Vagina (tissue), 2 donors: ENCODE data around the gene CDKL1.

Experiments
- CTCF ChIP-seq, 3 experiments: fragments of 450-650 bp in 2 of 3; fragments of 200-600 bp in 1 of 3; sonication (generic) in 1 of 3; IDR thresholded peaks; one replicate each; pipeline ENCODE4 v1.5.1; 2017 to 2019; ENCODE audit warnings: antibody characterized with exemption in 3 of 3, mild to moderate bottlenecking in 2 of 3, moderate library complexity in 2 of 3
- POLR2A ChIP-seq, 2 donors: fragments of 450-650 bp; IDR thresholded peaks; one replicate each; pipeline ENCODE4 v1.6.1; 2017; ENCODE audit warnings: antibody characterized with exemption in 2 of 2, mild to moderate bottlenecking in 2 of 2, moderate library complexity in 2 of 2
- POLR2AphosphoS5 ChIP-seq, 2 donors: sonication (generic); formaldehyde crosslinking; IDR thresholded peaks; one replicate each; pipeline ENCODE4 v1.9.0; 2017; ENCODE audit warnings: antibody characterized with exemption in 2 of 2, mild to moderate bottlenecking in 2 of 2, low read depth in 1 of 2; ENCODE audit not compliant: insufficient read depth in 1 of 2

DNA sequence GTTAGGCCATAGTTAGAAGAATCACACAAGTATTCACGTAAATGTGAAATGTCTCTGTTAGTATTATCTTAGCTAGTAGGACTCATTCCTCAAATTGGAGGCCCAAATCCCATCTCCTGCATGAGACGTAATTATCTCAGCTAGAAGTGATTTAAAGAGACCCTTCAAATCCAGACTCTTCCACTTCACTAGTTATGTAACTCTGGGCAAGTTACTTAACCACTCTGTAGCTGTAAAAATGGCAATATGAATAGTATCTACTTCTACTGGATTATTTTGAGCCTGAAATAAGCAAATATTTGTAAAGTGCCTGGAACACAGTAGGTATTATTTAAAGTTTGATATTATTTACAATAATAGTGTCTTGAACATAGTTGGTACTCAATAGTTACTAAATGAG, 28.4 kb upstream of the CDKL1 start:
- no peak for TF ChIP-seq POLR2AphosphoS5 (IDR thresholded peaks at IDR 0.05; ENCODE audit: insufficient read depth in 1 of 2, low read depth in 1 of 2)
- no peak for TF ChIP-seq CTCF (IDR thresholded peaks at IDR 0.05)
- TF ChIP-seq POLR2A (IDR thresholded peaks at IDR 0.05), result no peak
